Measurements from ENCODE around the gene MUS81. TPM values are rescaled to one million over a fixed set of nuclear protein-coding genes. Genes with fewer than 3 reads are reported as not detected.

Gene MUS81
- total and polyA plus RNA-seq, 9 donors, result 15.9 to 87.0 (median 55.7) TPM

DNA sequence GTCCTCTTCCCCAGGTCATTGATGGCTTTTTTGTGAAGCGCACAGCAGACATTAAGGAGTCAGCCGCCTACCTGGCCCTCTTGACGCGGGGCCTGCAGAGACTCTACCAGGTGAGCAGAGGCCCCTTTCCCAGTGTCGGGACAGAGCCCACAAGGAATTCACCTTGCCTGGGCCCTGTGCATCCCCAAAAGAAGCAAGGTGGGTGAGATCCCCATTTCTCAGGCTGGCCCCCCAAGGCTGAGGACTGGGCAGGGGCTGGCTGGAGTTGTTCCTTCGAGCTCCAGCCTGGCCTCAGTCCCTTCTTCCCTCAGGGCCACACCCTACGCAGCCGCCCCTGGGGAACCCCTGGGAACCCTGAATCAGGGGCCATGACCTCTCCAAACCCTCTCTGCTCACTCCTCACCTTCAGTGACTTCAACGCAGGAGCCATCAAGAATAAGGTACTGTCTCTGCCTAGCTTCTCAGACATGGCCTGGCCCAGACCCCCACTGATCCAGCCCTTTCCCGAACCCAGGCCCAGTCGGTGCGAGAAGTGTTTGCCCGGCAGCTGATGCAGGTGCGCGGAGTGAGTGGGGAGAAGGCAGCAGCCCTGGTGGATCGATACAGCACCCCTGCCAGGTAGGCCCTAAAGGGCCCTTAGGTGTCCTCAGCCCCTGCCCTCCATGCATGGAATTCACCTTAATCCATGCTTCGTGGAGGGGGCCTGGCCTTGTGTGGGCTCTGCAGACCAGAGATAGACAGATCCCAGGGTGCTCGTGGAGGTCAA, 4.7 kb downstream of the MUS81 start:
- Histone ChIP-seq H3K27ac (no peak overlapping the region), H3K9me3 (no peaks in the 10 kb centered on the region), H3K4me1 (ENCODE audit: insufficient read depth) (no peaks in the 10 kb centered on the region), H3K27me3 (no peaks in the 10 kb centered on the region), H3K4me3 (no peak overlapping the region), H3K36me3 (no peaks in the 10 kb centered on the region)
- DNase-seq, result peak in 4 of 5 donors; percentile 11 to 26 (median 24)
- 69 to 80% (median 77%) methylated on average over 18 of the region's 18 CpGs for WGBS, 3 donors
- intact Hi-C loops (cut with DNase I), result no loop called here
- TF ChIP-seq CTCF (IDR thresholded peaks at IDR 0.05) (no peak), POLR2A (IDR thresholded peaks at IDR 0.05) (no peak), EP300 (IDR thresholded peaks at IDR 0.05) (no peak)

DNA sequence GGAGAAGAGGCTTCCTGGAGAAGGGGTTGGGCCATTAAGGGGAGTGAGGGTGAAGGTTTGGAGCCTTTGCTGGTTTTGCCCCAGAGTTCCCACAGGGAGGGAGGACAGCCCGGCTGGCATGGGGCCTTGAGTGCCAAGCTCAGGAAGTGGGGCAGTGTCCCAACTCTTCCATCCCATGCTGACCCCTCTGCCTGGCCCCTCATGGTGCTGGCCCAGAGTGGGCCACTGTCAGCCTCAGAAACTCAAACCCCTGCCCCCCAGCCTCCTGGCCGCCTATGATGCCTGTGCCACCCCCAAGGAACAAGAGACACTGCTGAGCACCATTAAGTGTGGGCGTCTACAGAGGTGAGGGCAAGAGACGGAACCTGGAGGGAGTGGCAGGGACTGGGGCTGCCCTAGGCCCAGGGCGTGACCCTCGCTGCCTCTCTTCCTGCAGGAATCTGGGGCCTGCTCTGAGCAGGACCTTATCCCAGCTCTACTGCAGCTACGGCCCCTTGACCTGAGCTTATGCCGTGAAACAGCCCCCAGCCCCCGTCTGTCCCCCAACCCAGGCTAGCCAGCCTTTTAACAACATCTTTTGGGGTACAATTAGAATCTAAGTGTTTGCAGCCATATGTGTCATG, 5.4 kb downstream of the MUS81 start:
- Histone ChIP-seq H3K4me3 (no peak overlapping the region), H3K27ac (no peak overlapping the region), H3K27me3 (no peaks in the 10 kb centered on the region), H3K36me3 (no peaks in the 10 kb centered on the region), H3K4me1 (ENCODE audit: insufficient read depth) (no peaks in the 10 kb centered on the region), H3K9me3 (no peaks in the 10 kb centered on the region)
- DNase-seq, result peak in 3 of 5 donors; percentile 20 to 28 (median 23)
- TF ChIP-seq POLR2A (IDR thresholded peaks at IDR 0.05) (no peak), CTCF (IDR thresholded peaks at IDR 0.05) (no peak), EP300 (IDR thresholded peaks at IDR 0.05) (no peak)
- WGBS, 3 donors, result 62 to 75% (median 72%) methylated on average over 9 of the region's 9 CpGs
- intact Hi-C loops (cut with DNase I), result no loop called here

DNA sequence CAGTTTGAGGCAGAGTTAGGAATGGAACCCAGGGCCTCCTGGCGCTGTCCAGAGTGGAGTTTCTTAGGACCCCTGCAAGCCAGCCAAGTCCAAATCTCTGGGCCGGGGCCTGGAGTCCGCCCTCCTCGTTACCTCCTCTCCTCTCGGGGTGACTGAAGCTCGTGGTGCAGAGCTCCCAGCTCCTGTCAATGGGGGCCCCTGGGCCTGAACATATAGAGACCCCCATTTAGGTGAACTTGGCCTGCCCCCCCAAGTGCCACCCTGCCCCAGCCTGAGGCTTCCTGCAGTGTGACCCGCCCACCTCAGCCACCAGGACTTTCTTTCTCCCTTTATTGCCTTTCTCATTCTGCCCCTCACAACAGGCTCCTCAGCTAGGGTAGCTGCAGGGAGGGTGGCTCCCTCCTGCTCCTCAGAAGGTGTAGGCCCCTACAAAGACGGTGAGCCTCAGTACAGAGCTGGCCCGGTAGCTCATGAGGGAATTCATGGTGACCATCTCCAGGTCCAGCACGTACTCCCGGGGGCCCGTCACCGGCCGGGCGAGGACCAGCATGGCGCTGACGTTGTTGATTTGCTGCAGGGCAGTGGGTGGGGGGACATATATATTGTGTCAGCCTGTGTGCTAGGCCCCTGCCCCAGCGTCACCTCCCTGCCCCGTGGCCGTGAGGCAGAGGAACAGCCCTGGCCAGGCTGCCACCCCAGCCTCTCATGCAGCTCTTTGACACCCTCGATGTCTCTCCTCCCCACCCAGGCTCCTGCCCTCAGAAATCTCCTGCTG, 6.5 kb downstream of the MUS81 start:
- 69 to 71% (median 70%) methylated on average over 21 of the region's 21 CpGs for WGBS, 3 donors
- intact Hi-C loops (cut with DNase I), result no loop called here
- Histone ChIP-seq H3K27me3 (no peaks in the 10 kb centered on the region), H3K36me3 (no peaks in the 10 kb centered on the region), H3K27ac (no peak overlapping the region), H3K4me1 (ENCODE audit: insufficient read depth) (peaks cover 1% of the 10 kb centered on the region), H3K9me3 (no peaks in the 10 kb centered on the region), H3K4me3 (no peak overlapping the region)
- DNase-seq, result peak in 3 of 5 donors; percentile 23 to 35 (median 24)
- no peak for TF ChIP-seq CTCF (IDR thresholded peaks at IDR 0.05)
- no peak for TF ChIP-seq POLR2A (IDR thresholded peaks at IDR 0.05)
- no peak for TF ChIP-seq EP300 (IDR thresholded peaks at IDR 0.05)

DNA sequence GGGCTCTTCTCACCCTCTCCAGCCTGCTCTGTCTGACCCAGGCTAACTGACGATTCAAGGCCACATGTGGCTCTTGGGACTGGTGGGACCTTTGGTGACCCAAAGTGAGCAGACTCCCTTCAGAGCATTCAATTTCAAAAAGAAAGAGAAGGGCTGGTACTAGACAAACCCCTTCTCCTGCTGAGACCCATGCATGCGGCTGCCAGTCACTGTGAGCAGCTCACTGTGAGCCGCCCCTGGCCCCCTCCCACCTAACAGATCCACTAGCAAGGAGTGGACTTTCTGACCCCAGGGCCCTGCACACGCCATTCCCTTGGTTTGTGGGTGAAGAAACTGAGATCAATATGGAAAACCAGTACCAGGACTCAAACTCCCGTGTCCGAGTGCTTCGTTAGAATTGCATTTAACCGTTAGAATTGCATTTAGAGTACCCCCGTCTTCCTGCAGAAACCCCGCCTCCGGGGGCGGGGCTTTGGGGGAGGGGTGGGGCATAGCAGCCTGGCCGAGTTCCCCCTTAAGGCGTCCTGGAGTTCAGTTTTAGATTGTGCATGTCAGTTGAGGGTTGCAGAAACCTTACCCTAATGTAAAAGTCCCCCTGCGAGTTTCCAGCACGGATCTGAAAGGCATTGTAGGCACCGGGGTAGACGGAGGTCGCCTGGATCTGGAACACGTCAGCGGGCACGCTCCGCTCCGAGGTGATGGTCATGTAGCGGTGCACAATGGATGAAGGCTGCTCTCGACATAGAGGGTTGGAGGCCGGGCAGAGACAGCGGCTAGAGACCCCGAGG, 7.2 kb downstream of the MUS81 start:
- Histone ChIP-seq H3K9me3 (no peaks in the 10 kb centered on the region), H3K4me1 (ENCODE audit: insufficient read depth) (peaks cover 2% of the 10 kb centered on the region), H3K27ac (no peak overlapping the region), H3K4me3 (no peak overlapping the region), H3K36me3 (no peaks in the 10 kb centered on the region), H3K27me3 (no peaks in the 10 kb centered on the region)
- intact Hi-C loops (cut with DNase I), result no loop called here
- WGBS, 3 donors, result 53 to 60% (median 54%) methylated on average over 29 of the region's 29 CpGs
- TF ChIP-seq EP300 (IDR thresholded peaks at IDR 0.05) (no peak), POLR2A (IDR thresholded peaks at IDR 0.05) (no peak), CTCF (IDR thresholded peaks at IDR 0.05) (no peak)
- DNase-seq, result peak in 3 of 5 donors; percentile 38 to 49 (median 47)

All from ovary (tissue), 9 donors.